Skeletal muscle cell (primary cell): ENCODE data around the gene MMEL1.

Experiments used
- DNase-seq: peaks from one replicate; pipeline ENCODE4 v3.0.0-alpha.2; 2010; ENCODE audit warnings: low read depth
- H3K4me3 ChIP-seq: 2 replicates; pipeline ENCODE4 v1.5.1; 2011; ENCODE audit warnings: low read depth, mild to moderate bottlenecking, control low read depth, low read length, moderate library complexity

The MMEL1 gene

DNA sequence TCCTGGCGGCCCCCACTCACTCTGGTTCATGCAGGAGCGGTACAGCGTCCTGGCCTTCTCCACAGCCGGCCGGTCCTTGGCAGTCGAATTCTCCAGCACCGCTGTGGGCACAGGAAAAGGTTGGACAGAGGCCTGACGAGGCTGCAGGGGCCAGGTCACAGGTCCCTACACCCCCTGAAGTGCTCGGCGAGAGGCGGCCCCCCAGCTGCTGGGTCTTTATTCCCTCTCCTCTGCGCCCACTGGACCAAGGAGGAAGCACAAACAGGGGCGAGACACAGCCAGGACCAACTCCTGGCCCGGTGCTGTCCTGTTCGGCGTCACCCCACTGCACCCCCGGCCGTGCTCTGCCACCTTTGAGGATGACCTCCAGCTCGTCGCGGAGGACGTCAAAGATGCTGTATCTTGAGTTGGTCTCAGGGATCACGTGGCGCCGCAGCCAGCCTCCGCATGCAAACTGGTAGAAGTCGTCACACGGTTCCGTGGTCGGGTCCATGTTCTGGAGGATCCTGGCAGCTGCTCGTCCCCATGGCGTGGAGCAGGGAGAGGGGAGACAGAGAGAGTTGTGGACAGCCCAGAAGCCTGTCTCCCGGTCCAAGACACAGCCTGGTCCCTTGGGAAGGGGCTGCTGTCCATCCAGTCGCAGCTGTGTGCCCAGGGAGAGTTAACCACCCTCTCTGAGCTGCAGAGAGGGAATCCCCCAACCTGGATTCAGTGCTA lies 23.3 kb downstream of the MMEL1 start:
- no peak overlapping the region for H3K4me3 ChIP-seq
- DNase-seq = no peak

DNA sequence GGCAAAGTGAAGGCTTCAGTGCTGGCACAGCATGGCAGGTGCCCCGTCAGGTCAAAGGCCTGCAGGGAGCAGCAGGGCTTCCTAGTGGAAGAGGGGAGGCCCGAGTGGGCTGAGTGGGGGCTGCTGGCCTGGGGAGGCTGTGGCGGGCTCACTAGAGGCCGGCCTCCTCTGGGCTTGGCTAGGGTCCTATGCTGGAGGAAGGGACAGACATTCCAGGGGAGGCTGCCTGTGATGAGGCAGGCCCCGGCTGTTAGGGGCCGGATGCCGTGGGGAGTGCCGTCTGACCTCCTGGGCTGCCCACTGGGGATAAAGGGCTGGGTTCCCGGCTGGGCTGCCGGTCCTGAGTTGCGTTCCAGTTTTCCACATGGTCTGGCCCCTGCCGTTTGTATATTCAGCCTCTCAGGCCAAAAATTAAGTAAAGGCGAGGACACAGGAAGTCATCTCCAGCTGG lies 25.1 kb downstream of the MMEL1 start:
- no peak overlapping the region for H3K4me3 ChIP-seq
- DNase-seq = no peak

DNA sequence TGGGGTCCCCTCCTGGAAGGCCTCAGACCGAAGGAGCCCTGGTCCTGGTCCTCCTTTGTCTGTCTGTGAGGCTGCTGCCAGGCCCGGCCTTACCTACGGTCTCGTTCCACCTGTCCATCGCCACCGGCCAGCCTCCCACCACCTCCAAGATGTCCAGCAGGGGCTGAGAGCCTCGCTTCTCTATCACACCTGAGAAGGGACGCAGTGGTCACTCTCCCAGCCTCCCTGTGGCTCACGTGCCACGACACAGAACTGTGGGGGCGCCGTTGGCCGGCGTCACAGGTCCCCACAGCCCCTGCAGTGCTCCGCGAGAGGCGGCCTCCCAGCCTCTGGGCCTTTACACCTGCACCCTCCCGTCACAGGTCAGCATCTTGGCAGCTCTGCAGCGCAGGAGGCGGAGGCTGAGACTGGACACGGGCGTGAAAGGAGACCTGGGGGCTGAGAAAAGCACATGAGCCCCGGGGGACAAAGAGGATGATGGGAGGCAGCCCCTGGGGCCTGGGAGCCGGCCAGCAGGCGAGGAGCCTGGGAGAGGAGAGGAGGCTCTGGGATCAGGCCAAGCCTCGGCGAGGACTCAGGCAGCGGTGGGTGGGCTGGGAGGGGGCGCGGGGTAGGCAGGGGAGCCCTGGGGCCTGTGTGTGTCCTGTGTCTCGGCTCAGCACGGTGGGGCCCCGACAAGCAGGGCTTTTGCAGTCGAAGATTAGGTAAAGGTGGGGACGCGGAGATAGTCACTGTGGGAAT lies 25.8 kb downstream of the MMEL1 start:
- DNase-seq = no peak
- no peak overlapping the region for H3K4me3 ChIP-seq

DNA sequence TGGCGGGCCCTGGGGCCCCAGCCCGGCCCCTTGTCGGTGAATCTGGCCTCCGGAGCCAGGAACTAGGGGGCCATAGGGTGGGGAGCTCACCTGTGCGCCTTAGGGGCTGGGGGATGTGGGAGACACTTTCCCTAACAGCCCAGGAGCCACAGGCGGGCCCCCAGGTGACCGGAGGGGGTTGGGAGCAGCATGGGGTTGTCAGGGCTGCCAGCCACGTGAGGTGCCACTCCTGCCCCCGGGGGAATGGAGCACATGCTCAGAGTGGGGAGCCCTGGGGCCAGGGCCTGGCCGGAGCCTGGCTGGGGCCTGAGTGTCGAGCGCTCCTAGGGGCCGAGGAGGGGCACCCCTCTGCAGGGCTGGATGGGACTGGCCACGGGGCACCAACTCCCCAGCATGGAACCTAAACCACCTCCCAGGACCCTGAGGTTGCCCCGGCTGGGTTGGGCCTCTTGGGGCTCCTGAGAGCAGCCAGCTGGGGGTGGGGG lies 26.4 kb downstream of the MMEL1 start:
- no peak for DNase-seq
- no peak overlapping the region for H3K4me3 ChIP-seq

DNA sequence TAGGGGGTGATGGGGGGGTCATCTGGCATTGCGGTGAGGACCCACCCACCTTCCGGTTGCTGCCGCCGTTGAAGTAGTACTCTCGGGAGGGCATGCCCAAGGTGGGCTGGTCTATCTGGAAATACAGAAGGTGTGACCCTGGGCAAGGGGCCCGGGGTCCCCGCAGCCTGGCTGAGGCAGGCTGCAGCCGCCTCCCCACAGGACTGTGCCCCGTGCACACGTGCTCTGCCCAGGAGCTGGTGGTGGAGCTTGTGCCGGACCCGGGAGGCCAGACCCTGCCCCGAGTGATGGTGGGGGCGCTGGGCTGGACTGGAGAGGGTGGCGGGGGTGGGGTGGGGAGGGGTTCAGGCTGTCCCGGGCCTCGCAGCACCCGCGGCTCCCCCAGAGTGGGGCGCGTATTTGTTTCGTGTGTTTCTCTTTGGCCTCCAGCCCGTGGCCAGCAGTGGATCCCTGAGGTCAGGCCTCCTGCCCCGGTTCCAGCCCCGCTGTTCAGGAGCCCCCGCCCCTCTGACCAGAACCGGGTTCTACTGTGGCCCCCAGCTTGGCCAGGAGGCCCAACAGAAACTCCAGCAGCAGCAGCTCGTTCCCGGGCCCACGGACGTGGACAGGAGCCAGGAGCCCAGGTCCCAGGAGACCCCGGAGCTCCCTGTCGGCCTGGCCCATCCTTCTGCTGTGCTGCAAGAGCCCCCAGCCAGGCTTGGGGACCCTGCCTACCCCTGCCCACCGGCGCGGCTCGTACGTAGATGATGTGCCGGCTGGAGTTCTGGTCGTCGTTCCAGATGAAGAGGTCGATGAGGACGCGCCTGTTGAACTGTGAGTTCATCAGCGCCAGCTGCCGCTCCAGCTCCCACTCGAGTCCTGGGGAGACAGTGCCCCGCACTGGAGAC lies 27.1 kb downstream of the MMEL1 start:
- H3K4me3 ChIP-seq = no peak overlapping the region
- DNase-seq = no peak

DNA sequence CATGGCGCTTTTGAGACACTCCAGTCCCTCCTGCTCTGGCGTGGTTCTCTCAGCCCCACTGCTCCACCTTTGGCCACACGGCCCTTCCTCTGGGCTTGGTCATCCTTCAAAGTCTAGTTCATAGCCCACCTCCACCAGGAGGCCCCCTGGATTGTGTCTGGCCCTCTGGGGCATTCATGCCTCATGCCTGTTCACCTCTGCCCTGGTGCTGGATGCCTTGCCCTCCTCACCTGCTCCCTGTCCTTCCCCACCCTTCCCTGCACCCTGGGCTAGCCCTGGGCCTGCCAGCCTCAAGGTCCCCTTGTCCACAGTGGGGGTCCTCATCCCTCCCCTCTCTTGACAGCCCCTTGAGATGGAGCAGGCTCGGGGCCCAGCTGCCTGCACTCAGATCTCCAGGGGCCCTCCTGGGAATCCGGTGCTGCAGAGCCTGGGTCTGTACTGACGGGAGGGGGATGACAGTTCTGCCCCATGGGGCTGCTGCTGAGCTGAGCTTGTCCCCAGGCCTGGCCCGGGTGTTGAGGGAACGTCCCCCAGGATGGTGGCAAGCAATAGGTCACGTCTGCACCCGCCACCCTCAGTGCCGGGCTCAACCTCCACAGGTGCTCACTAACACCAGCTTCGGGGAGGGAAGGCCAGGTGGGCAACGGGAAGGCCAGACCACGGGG lies 27.8 kb downstream of the MMEL1 start:
- no peak for DNase-seq
- no peak overlapping the region for H3K4me3 ChIP-seq

DNA sequence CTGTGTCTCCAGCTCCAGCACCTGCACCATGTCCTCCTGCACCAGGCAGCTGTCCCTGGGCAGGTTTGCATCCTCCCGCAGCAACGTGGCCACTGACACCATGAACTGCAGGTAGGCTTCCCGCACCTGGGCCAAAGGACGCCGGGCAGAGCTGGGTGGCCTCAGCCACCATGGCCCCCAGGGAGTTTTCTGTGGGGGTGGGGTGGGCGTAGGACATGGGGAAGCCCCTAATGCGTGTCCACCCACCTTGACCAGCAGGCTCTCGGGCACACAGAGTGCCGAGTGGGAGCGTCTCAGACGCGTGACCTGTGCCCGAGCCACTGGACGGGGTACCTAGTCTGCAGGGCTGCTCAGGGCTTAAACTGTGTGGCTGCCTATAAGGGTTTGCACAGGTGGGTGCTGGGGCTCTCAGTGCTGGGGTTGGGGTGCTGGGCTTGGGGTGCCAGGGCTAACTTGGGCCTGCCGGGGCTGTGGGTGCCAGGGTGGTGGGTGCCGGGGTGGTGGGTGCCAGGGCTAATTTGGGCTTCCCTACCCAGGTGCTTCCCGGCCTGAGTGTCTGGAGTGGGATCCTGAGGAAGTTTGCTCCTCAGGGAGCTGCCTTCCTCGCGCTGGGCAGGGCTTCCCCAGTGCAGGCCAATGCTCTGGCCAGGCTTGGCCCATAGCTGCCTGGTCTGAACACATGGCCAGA lies 28.5 kb downstream of the MMEL1 start:
- no peak for DNase-seq
- no peak overlapping the region for H3K4me3 ChIP-seq

- no peak overlapping the region for H3K4me3 ChIP-seq
- no peak for DNase-seq
These were observed 29.2 kb downstream of the MMEL1 start for GRCh38 chr1:2603521-2604155.

DNA sequence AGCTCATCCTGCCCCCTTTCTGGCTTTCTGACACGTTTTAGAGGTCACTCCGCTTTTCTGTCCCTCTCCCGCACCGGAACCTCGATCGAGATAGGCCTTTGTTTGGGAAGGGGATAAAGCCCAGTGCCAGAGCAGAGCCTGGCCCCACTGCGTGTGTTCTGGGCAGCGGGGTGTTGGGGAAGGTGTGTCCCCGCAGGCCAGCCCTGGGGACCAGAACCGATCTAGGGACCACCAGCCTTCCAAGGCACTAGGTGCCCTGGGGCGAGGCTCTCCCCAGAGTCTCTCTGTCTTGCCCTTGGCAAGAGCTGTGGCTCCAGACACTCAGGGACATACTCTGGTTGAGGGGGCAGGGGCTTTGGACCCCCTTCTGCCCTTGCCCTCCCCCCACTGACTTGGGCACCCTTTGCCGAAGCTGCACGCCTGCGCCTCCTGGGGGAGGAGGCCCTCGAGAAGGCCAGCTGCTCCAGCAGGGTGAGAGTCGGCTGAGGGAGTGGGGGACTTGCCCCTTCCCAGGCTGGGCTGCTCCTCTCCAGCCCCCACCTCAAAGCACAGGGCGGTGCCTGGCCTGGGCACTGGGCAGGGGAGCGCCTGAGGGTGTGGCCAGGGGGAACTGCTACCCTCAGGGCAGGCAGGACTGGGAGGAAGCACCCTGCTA lies 29.8 kb downstream of the MMEL1 start:
- no peak overlapping the region for H3K4me3 ChIP-seq
- no peak for DNase-seq

DNA sequence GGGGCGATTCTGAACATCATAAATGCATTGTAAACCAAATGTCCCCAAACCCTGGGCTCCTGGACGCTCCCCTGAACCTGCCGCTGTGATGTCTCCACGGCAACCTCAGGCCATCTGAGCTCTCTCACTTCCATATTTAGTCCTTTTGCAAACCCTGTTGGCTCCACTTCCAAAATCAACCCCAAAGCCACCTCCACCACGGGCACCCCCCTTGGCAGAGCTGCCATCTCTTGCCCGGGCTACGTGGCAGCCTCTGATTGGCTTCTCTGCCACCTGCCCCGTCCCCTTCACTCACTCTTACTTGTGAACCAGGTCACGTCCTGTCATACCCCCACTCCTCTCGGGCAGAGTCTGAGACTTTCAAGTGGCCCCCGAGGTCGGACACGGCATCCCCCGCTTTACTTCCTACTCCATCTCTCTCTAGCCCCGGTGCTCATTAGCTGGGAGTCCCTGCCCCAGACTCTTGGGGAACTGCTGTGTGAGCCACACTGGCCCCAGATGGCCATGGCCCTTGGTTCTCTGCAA lies 30.4 kb downstream of the MMEL1 start:
- DNase-seq = no peak
- H3K4me3 ChIP-seq = no peak overlapping the region

DNA sequence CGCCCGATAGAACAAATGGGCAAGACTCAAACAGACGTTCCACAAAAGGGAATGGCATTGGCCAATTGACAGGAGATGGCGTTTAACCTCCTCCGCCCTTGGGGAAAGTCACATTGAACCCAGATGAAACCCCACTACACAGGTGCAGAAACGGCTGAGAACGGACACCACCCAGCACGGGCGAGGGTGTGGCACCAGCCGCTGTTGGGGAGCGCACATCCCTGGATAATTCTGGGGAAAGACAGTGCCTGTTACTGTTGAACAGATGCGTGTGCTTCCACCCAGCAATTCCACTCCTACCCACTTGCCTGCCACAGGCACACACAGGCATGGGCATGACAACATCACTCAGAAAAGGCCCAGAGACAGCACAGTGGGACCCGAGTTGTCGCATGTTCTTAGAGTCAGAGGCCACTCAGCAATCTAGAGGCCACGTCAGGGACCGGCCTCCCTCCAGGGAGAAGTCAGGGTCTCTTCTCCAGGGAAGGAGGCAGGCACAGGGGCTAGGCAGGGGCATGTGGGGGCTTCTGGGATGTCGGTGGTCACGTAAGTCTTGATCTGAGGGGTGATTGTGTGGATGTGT lies 31.0 kb downstream of the MMEL1 start:
- H3K4me3 ChIP-seq = no peak overlapping the region
- no peak for DNase-seq

GRCh38 chr1:2598329-2598931 lies 34.4 kb downstream of the MMEL1 start:
- no peak overlapping the region for H3K4me3 ChIP-seq
- no peak for DNase-seq

DNA sequence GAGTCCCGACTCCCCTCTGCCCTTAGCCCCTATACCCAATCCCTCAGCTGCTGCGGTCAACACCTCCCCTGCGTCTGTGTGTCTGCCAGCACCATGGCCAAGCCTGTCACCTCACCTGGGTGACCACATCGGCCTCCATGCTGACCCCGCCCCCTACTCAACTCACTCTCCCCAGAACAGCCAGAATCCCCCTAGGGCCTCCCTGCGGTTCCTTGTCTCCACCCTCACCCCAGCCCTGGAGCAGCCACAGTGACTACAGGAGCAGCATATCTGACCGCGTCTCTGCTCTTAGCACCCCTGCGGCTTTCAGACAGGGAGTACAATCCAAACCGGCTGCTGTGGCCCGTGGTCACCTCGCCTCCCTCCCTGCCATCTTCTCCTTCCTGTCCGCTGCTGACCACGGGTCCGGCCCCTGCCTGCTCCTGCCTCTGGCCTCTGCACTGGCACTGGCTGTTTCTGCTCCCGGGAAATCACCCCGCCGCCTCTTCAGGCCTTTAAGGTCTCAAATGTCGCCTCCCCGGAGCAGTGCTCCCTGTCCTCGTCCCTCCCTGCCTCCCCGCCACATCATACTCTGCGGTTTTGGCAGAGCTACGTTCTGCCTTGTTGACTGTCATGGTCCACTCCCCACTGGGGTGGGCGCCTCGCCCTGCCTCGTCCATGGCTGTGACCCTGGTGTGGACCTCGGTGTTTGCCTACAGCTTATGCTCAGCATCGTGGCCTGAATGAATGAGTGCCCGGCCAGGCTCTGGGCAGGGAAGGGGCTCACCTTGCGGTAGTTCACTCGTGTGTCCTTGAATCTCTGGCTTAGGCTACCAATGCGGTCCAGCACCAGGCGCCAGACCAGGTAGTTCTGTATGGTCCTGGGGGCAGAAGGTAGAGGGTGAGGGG lies 35.1 kb downstream of the MMEL1 start:
- DNase-seq = no peak
- no peak overlapping the region for H3K4me3 ChIP-seq

DNA sequence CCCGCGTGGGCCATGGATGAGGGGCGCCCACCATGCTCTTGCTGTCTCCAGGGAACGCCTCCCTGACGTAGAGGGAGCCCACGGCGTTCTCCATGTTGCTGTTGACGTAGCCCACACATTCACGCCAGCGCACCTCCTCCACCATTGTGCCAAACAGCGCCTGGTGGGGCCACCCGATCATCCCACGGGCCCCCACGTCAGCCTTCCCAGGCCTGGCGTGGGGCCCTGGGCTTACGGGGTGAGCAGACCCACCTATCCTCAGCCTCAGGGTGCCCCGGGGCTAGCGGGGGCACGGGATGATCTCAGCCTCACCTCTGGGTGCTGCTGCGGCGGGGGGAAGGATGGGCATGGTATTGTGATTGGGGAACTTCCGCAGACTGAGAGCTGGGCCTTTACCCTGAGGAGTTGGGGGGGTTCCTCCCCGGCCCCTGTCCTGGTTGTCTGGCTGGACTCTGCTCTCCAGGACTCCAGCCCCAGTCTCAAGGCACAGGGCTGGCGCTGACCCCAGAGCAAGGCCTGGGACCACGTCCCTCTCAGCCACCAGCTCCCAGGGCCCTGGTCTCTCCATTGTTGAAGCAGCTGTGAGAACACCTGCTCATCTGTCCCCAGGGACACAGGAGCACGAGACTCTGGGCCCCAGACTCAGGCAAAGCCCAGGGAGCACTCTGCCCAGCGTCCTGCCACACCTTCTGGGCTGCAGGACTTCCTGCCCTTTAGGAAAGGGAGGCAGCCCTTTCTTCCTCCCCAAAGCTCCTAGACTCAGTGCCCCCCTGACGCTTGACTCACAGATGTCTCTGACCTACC lies 36.1 kb downstream of the MMEL1 start:
- no peak for DNase-seq
- no peak overlapping the region for H3K4me3 ChIP-seq

- no peak overlapping the region for H3K4me3 ChIP-seq
- no peak for DNase-seq
These were observed 36.8 kb downstream of the MMEL1 start for GRCh38 chr1:2595812-2596529.
